ENCODE data around the gene DLG1.

- no peak for TF ChIP-seq CTCF (IDR thresholded peaks at IDR 0.05)
- no peak for TF ChIP-seq POLR2A (IDR thresholded peaks at IDR 0.05)
- TF ChIP-seq POLR2AphosphoS5 (IDR thresholded peaks at IDR 0.05), result no peak
Measured at GRCh38 chr3:197302696-197303341, 4.4 kb upstream of the DLG1 start.
